ENCODE measurements around the gene DPP4.

Gene DPP4

DNA sequence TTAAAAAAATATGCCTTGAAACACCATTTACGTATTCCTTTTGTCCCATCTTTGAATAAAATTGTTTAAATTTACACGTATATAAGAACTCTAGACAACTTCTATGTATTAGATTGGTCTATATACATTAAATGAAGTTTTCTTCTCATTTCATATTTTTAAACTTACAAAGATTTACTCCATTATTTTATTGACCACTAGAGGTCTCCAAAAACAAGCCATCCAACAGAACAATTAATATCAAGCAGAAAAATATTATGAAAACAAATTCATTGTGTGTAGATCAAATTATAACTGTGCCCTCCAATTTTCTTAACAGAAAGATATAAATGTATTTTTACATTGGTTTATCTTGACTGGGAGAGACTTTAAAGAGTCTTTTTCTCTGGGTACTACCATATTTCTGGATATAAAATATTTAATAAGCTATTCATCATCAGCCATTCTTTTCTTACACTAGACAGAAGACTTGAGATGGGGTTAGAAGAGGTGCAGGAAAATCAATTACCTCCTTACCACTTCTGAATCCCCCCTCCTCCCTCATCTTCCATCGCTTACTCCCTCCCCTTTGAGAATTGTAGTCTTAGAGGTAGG lies 66.5 kb downstream of the DPP4 start:
- H3K4me3 ChIP-seq (replicated peaks in 1 of 2; ENCODE audit: low read depth in 2 of 2, low read length in 2 of 2) = no peak overlapping the region
- DNase-seq (ENCODE audit: low read depth in 2 of 2) = peak; percentile 46 to 56
- TF ChIP-seq, protein P1, sequence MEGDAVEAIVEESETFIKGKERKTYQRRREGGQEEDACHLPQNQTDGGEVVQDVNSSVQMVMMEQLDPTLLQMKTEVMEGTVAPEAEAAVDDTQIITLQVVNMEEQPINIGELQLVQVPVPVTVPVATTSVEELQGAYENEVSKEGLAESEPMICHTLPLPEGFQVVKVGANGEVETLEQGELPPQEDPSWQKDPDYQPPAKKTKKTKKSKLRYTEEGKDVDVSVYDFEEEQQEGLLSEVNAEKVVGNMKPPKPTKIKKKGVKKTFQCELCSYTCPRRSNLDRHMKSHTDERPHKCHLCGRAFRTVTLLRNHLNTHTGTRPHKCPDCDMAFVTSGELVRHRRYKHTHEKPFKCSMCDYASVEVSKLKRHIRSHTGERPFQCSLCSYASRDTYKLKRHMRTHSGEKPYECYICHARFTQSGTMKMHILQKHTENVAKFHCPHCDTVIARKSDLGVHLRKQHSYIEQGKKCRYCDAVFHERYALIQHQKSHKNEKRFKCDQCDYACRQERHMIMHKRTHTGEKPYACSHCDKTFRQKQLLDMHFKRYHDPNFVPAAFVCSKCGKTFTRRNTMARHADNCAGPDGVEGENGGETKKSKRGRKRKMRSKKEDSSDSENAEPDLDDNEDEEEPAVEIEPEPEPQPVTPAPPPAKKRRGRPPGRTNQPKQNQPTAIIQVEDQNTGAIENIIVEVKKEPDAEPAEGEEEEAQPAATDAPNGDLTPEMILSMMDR (IDR thresholded peaks at IDR 0.05; ENCODE audit: low read depth, low read length) = peak; percentile 50

DNA sequence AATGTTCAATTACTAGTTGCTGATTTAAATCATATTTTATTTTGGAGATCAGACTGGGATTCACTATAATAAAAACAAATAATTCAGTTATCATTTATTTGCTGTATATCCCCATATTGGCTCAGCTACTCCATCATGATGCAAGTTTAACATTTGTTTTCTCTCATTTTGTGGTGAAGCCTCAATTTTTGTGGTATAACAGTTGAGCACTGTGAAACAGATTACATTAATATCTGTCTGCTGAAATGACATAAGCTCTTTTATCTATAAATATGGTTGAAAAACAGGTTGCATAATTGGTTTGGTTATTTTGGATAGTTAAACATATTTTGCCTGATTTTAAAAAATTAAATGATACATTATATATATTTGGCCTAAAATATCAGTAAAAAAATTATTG lies 67.7 kb downstream of the DPP4 start:
- TF ChIP-seq, protein P1 (IDR thresholded peaks at IDR 0.05; ENCODE audit: low read depth, low read length) = no peak
- no peak overlapping the region for H3K4me3 ChIP-seq (replicated peaks in 1 of 2; ENCODE audit: low read depth in 2 of 2, low read length in 2 of 2)
- no peak for DNase-seq (ENCODE audit: low read depth in 2 of 2)

DNA sequence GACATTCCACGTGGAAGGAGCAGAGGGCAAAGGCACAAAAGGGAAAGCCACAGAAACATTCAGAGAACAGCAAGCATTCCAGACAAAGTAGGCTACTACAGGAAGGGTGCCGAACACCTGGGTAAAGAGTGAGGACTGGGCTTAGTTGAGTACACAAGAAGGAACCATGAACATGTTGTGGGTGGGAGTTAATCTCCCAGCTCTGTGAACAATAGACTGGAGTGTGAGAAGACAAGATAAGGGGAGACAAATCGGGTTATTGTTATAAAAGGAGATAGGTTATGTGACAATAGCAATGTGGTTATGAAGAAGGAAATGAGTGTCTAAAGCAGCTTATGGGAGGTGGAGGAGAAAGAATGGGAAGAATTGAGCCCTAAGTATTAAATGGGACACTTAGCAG lies 70.0 kb downstream of the DPP4 start:
- H3K4me3 ChIP-seq (replicated peaks in 1 of 2; ENCODE audit: low read depth in 2 of 2, low read length in 2 of 2) = no peak overlapping the region
- DNase-seq (ENCODE audit: low read depth in 2 of 2) = no peak
- TF ChIP-seq, protein P1 (IDR thresholded peaks at IDR 0.05; ENCODE audit: low read depth, low read length) = no peak

DNA sequence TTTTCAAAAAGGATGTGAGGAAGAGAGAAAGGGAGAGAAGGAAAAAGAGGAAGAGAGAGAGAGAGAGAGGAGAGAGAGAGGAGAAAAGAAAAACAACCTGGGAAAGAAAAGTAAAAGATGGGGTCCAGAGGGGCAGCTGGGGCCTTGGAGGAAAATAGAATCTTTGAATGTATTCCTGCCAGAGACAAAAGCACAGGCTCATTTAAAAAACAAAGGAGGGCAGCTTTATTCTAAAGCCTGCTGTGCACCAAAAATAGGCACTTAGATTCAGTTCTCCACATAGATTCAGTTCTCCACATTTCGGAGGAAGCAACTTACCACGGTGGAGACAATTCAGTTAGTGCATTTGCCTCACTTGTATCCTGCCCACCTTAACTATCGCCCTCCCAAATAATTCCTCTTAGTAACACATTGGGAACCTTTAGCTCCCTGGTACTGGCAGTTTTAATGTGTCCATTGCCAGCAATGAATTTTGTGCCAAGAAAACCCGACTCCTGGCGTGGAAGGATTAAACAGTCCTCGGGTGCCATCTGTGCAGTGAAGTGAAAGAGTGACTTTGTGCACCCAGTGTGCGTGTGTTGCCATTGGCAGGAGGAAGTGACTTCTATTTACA lies 71.3 kb downstream of the DPP4 start:
- TF ChIP-seq, protein P1 (IDR thresholded peaks at IDR 0.05; ENCODE audit: low read depth, low read length) = no peak
- no peak overlapping the region for H3K4me3 ChIP-seq (replicated peaks in 1 of 2; ENCODE audit: low read depth in 2 of 2, low read length in 2 of 2)
- DNase-seq (ENCODE audit: low read depth in 2 of 2) = no peak

DNA sequence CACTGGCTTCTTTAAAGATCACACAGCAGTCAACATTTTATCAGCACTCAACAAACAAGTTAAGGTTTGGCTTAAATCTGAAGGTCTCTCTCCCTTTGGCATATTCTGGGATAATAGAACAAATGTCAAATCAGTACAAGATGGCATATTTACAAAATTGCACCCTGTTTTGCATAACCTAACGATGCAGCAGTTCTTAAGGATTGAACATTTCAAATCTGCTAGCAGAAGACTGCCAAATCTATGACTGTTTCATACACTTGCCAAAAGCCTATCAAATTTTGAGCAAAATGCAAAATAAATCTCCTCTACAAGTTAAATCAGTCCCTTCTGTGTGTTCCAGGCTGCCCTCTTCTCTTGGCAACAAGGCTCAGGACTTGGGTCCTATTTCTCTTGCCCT lies 73.6 kb downstream of the DPP4 start:
- no peak overlapping the region for H3K4me3 ChIP-seq (replicated peaks in 1 of 2; ENCODE audit: low read depth in 2 of 2, low read length in 2 of 2)
- TF ChIP-seq, protein P1 (IDR thresholded peaks at IDR 0.05; ENCODE audit: low read depth, low read length) = no peak
- no peak for DNase-seq (ENCODE audit: low read depth in 2 of 2)

DNA sequence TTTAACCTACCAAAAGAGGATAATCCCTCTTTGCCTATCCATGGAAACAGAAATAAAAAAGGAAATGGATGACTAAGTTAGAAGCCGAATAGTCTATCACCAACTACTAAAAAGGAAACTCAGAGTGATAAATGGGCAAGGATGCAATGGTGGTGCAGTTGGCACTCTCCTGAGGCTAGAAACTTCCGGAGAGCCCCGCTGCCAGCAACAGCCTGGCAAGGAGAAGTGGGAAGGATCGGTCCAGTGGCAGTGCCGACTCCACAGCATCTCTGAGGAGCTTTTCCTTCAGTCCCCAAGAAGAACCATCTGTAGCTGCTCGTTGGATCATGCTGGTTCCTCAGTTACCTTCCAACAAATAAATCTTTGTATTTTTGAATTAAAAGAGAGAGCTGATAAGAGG lies 74.7 kb downstream of the DPP4 start:
- no peak for DNase-seq (ENCODE audit: low read depth in 2 of 2)
- TF ChIP-seq, protein P1 (IDR thresholded peaks at IDR 0.05; ENCODE audit: low read depth, low read length) = no peak
- no peak overlapping the region for H3K4me3 ChIP-seq (replicated peaks in 1 of 2; ENCODE audit: low read depth in 2 of 2, low read length in 2 of 2)

DNA sequence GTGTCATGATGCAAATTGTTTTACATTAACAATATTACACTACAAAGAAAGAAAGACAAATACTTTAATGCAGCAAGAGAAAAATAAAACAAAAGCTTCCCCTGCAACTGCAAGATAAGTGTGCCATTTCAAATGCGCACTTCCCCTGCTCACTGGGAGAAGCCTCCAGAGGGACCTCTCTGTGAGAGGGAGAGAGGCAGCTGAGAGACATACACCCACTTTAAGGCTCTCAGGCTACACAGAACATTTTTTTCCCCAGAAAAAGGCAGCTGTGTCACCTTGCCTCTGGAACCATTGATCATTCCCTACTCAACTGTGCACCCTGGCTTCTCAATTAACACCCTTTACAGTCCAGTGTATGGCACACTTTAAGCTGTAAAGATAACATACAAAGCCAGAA lies 75.2 kb downstream of the DPP4 start:
- TF ChIP-seq, protein P1 (IDR thresholded peaks at IDR 0.05; ENCODE audit: low read depth, low read length) = no peak
- DNase-seq (ENCODE audit: low read depth in 2 of 2) = no peak
- H3K4me3 ChIP-seq (replicated peaks in 1 of 2; ENCODE audit: low read depth in 2 of 2, low read length in 2 of 2) = no peak overlapping the region

Data from cardiac fibroblast (primary cell).